H9 (cell line): ENCODE data around the gene DHRS13. TPM values are rescaled to one million over a fixed set of nuclear protein-coding genes. Genes with fewer than 3 reads are reported as not detected.

Experiments
- DNase-seq: peaks from one replicate; pipeline ENCODE4 v3.0.0-alpha.2; 2017
- H2AFZ ChIP-seq: one replicate; pipeline ENCODE4 v1.6.1; 2013; ENCODE audit warnings: mild to moderate bottlenecking, low read length, control low read depth, moderate library complexity
- H2AK5ac ChIP-seq: 2 replicates; pipeline ENCODE4 v1.6.1; 2013; ENCODE audit warnings: low read length, control low read depth, mixed read lengths; ENCODE audit not compliant: insufficient read length
- H2BK120ac ChIP-seq: one replicate; pipeline ENCODE4 v1.6.1; 2013; ENCODE audit warnings: low read depth, mild to moderate bottlenecking, low read length, control low read depth, inconsistent platforms; ENCODE audit not compliant: poor library complexity, severe bottlenecking
- H2BK12ac ChIP-seq: 2 replicates; pipeline ENCODE4 v1.6.1; 2013; ENCODE audit warnings: low read length, control low read depth, mixed read lengths, low read depth; ENCODE audit not compliant: insufficient read length
- H2BK15ac ChIP-seq: 2 replicates; pipeline ENCODE4 v1.6.1; 2013; ENCODE audit warnings: low read depth, low read length, control low read depth
- H2BK20ac ChIP-seq: one replicate; pipeline ENCODE4 v1.6.1; 2013; ENCODE audit warnings: low read depth, mild to moderate bottlenecking, low read length, control low read depth, inconsistent platforms; ENCODE audit not compliant: poor library complexity, severe bottlenecking
- H2BK5ac ChIP-seq: 2 replicates; pipeline ENCODE4 v1.6.1; 2013; ENCODE audit warnings: low read length, control low read depth, mixed read lengths; ENCODE audit not compliant: insufficient read length
- H3K14ac ChIP-seq: 2 replicates; pipeline ENCODE4 v1.6.1; 2013; ENCODE audit warnings: low read length, control low read depth; ENCODE audit not compliant: insufficient read depth
- H3K18ac ChIP-seq: 2 replicates; pipeline ENCODE4 v1.6.1; 2013; ENCODE audit warnings: low read depth, mild to moderate bottlenecking, mixed read lengths, low read length, control low read depth; ENCODE audit not compliant: insufficient read length
- H3K23ac ChIP-seq: 2 replicates; pipeline ENCODE4 v1.6.1; 2013; ENCODE audit warnings: low read length, control low read depth, mixed read lengths, low read depth; ENCODE audit not compliant: insufficient read length
- H3K23me2 ChIP-seq: 2 replicates; pipeline ENCODE4 v1.6.1; 2013; ENCODE audit warnings: low read depth, mild to moderate bottlenecking, mixed read lengths, low read length, control low read depth; ENCODE audit not compliant: insufficient read length, poor library complexity, severe bottlenecking
- H3K27ac ChIP-seq: 2 replicates; pipeline ENCODE4 v1.5.1; 2013; ENCODE audit warnings: low read length, control low read depth, mixed read lengths, low read depth; ENCODE audit not compliant: insufficient read length
- H3K27me3 ChIP-seq: 2 replicates; pipeline ENCODE4 v1.6.1; 2013; ENCODE audit warnings: low read length, control low read depth, inconsistent platforms; ENCODE audit not compliant: insufficient read depth
- H3K4ac ChIP-seq: 2 replicates; pipeline ENCODE4 v1.6.1; 2013; ENCODE audit warnings: low read depth, mild to moderate bottlenecking, control low read depth, inconsistent platforms, low read length, moderate library complexity
- H3K4me1 ChIP-seq: 2 replicates; pipeline ENCODE4 v1.6.1; 2013; ENCODE audit warnings: low read length, control low read depth, inconsistent platforms; ENCODE audit not compliant: insufficient read depth
- H3K4me2 ChIP-seq: 2 replicates; pipeline ENCODE4 v1.6.1; 2013; ENCODE audit warnings: low read length, control low read depth, mixed read lengths; ENCODE audit not compliant: insufficient read length, insufficient read depth
- H3K56ac ChIP-seq: 2 replicates; pipeline ENCODE4 v1.6.1; 2013; ENCODE audit warnings: low read depth, mild to moderate bottlenecking, mixed read lengths, low read length, control low read depth; ENCODE audit not compliant: insufficient read length
- H3K79me1 ChIP-seq: 2 replicates; pipeline ENCODE4 v1.6.1; 2013; ENCODE audit warnings: low read depth, mild to moderate bottlenecking, moderate library complexity, low read length, control low read depth, inconsistent platforms; ENCODE audit not compliant: insufficient read depth, poor library complexity, severe bottlenecking
- H3K79me2 ChIP-seq: 2 replicates; pipeline ENCODE4 v1.6.1; 2013; ENCODE audit warnings: low read length, control low read depth, inconsistent platforms; ENCODE audit not compliant: insufficient read depth
- H3K9ac ChIP-seq: 2 replicates; pipeline ENCODE4 v1.6.1; 2013; ENCODE audit warnings: low read length, control low read depth, mixed read lengths; ENCODE audit not compliant: insufficient read length; ENCODE audit errors: extremely low read depth
- H3K9me3 ChIP-seq: one replicate; pipeline ENCODE4 v1.6.1; 2013; ENCODE audit warnings: low read depth, low read length, inconsistent platforms; ENCODE audit not compliant: control insufficient read depth
- H3T11ph ChIP-seq: one replicate; pipeline ENCODE4 v1.6.1; 2013; ENCODE audit warnings: mild to moderate bottlenecking, low read length, control low read depth, inconsistent platforms
- H4K20me1 ChIP-seq: one replicate; pipeline ENCODE4 v1.6.1; 2013; ENCODE audit not compliant: control insufficient read depth, insufficient read length, insufficient read depth
- H4K5ac ChIP-seq: 2 replicates; pipeline ENCODE4 v1.6.1; 2013; ENCODE audit warnings: low read depth, mild to moderate bottlenecking, mixed read lengths, low read length, control low read depth; ENCODE audit not compliant: insufficient read length
- H4K8ac ChIP-seq: replicated peaks from 2 replicates; pipeline ENCODE4 v1.6.1; 2013; ENCODE audit warnings: low read length, control low read depth, mixed read lengths, low read depth; ENCODE audit not compliant: insufficient read length
- H4K91ac ChIP-seq: 2 replicates; pipeline ENCODE4 v1.6.1; 2013; ENCODE audit warnings: low read depth, mild to moderate bottlenecking, moderate library complexity, mixed read lengths, low read length, control low read depth; ENCODE audit not compliant: insufficient read length
- H3K27ac Mint-ChIP-seq, 3 experiments: 2 replicates in 2 of 3; 3 replicates in 1 of 3; pipeline ENCODE4 v1.8.0; 2020 to 2021; ENCODE audit warnings: mixed read lengths in 3 of 3, mild to moderate bottlenecking in 1 of 3, moderate library complexity in 1 of 3
- H3K27me3 Mint-ChIP-seq: 2 replicates; pipeline ENCODE4 v1.8.0; 2021; ENCODE audit warnings: low read depth, mild to moderate bottlenecking, moderate library complexity, mixed read lengths
- H3K36me3 Mint-ChIP-seq, 3 experiments: 2 replicates in 2 of 3; 3 replicates in 1 of 3; pipeline ENCODE4 v1.8.0; 2020 to 2021; ENCODE audit warnings: low read depth in 3 of 3, mixed read lengths in 3 of 3; ENCODE audit not compliant: insufficient read depth in 1 of 3
- H3K4me1 Mint-ChIP-seq, 2 experiments: 2 replicates each; pipeline ENCODE4 v1.8.0; 2020; ENCODE audit warnings: mixed read lengths in 2 of 2
- H3K4me3 Mint-ChIP-seq, 2 experiments: 2 replicates in 1 of 2; 3 replicates in 1 of 2; pipeline ENCODE4 v1.8.0; 2020 to 2021; ENCODE audit warnings: mild to moderate bottlenecking in 2 of 2, mixed read lengths in 2 of 2, moderate library complexity in 1 of 2
- H3K9me3 Mint-ChIP-seq, 2 experiments: 2 replicates in 1 of 2; 3 replicates in 1 of 2; pipeline ENCODE4 v1.8.0; 2020; ENCODE audit warnings: mild to moderate bottlenecking in 2 of 2, mixed read lengths in 2 of 2, moderate library complexity in 1 of 2
- WGBS: extraction: QIAGEN DNeasy Blood & Tissue Kit; methylation state at CpG from one replicate; pipeline ENCODE4 v1.1.7; 2013; ENCODE audit warnings: missing lambda C conversion rate, low lambda C conversion rate, mixed read lengths; ENCODE audit not compliant: insufficient read length; ENCODE audit errors: extremely low coverage; 5-methylcytosine and 5-hydroxymethylcytosine counted together
- total RNA-seq: library from RNA; stranded (reverse); gene quantifications from 2 replicates; pipeline ENCODE4 v1.2.1, GENCODE V29; 2021
- TF ChIP-seq, protein P1 (sequence below): fragments of 200-600 bp; sonication (generic); conservative IDR thresholded peaks from 3 replicates; pipeline ENCODE4 v1.8.0; 2021; ENCODE audit warnings: antibody characterized with exemption, mild to moderate bottlenecking

DHRS13 gene
- total RNA-seq, 1 experiment from 2014 or later, result 29.6 TPM

DNA sequence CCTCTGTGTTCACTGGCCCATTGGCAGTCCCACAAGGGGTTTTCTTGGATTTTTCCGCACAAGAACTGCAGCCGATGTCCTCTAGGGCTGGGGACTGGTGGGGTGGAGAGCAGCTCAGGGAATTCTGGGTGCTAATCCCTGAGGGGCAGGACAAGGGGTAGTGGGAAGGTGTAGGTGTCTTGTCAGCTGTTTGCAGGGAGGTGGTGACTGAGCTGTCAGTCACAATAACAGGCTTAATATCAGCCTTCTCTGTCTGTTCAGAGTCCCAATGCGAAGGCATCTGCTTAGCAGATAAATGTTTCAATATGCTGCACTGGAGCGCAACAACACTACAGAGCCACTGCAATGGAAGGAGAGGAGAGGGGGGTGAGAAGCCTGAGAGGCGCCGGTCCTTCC, 10.1 kb upstream of the DHRS13 start:
- no CpG with 5 or more reads among the region's 6 CpGs for WGBS
- H3K23me2 ChIP-seq, result no peaks in the 10 kb centered on the region
- no peak overlapping the region for H3K9ac ChIP-seq
- no peaks in the 10 kb centered on the region for H4K20me1 ChIP-seq
- H2BK12ac ChIP-seq, result no peak overlapping the region
- H2BK5ac ChIP-seq, result no peak overlapping the region
- Mint-ChIP-seq H3K4me1 (peaks cover 14 to 21% of the 10 kb centered on the region in 2 experiments), H3K27me3 (no peaks in the 10 kb centered on the region), H3K27ac (peak overlapping the region in 1 of 3 experiments; percentile 86; a peak in 2 of 7 replicates), H3K9me3 (no peaks in the 10 kb centered on the region), H3K4me3 (no peak overlapping the region), H3K36me3 (peaks cover 76 to 95% (median 93%) of the 10 kb centered on the region in 3 experiments)
- no peak overlapping the region for H4K5ac ChIP-seq
- no peak overlapping the region for H3K56ac ChIP-seq
- H3K27me3 ChIP-seq, result no peaks in the 10 kb centered on the region
- H3T11ph ChIP-seq, result no peak overlapping the region
- H2BK120ac ChIP-seq, result no peak overlapping the region
- peaks cover 5% of the 10 kb centered on the region; the same call in 1 of the 2 replicates for H3K4me1 ChIP-seq
- H2BK15ac ChIP-seq, result no peak overlapping the region
- H2AK5ac ChIP-seq, result no peak overlapping the region
- no peak overlapping the region for H3K14ac ChIP-seq
- no peak overlapping the region for H3K4ac ChIP-seq
- no peak overlapping the region for H3K23ac ChIP-seq
- H3K9me3 ChIP-seq, result no peaks in the 10 kb centered on the region
- TF ChIP-seq, protein P1, sequence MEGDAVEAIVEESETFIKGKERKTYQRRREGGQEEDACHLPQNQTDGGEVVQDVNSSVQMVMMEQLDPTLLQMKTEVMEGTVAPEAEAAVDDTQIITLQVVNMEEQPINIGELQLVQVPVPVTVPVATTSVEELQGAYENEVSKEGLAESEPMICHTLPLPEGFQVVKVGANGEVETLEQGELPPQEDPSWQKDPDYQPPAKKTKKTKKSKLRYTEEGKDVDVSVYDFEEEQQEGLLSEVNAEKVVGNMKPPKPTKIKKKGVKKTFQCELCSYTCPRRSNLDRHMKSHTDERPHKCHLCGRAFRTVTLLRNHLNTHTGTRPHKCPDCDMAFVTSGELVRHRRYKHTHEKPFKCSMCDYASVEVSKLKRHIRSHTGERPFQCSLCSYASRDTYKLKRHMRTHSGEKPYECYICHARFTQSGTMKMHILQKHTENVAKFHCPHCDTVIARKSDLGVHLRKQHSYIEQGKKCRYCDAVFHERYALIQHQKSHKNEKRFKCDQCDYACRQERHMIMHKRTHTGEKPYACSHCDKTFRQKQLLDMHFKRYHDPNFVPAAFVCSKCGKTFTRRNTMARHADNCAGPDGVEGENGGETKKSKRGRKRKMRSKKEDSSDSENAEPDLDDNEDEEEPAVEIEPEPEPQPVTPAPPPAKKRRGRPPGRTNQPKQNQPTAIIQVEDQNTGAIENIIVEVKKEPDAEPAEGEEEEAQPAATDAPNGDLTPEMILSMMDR, result no peak
- H3K27ac ChIP-seq, result no peak overlapping the region
- no peaks in the 10 kb centered on the region for H3K79me1 ChIP-seq
- H4K8ac ChIP-seq, result no peak overlapping the region
- H2AFZ ChIP-seq, result no peak overlapping the region
- H3K18ac ChIP-seq, result no peak overlapping the region
- no peak overlapping the region for H3K4me2 ChIP-seq
- DNase-seq, result no peak
- H4K91ac ChIP-seq, result no peak overlapping the region
- no peak overlapping the region for H2BK20ac ChIP-seq
- no peaks in the 10 kb centered on the region for H3K79me2 ChIP-seq
